Skin epidermis (tissue), 12 donors: ENCODE measurements around the gene BLTP2.
"Not testable (repeated sequence)": the region's sequence is repeated elsewhere in the genome, so short reads cannot be mapped to it uniquely, and the experiment has no call there.

Source experiments
- H3K27ac ChIP-seq, 21 experiments: fragments of 200-600 bp; sonication (generic) in 11 of 21; one replicate each; pipeline ENCODE4 v1.5.0; 2020; ENCODE audit warnings: mild to moderate bottlenecking in 3 of 21, inconsistent platforms in 2 of 21, moderate library complexity in 2 of 21
- H3K4me3 ChIP-seq, 7 experiments: fragments of 200-600 bp; sonication (generic) in 2 of 7; one replicate each; pipeline ENCODE4 v1.5.0; 2020; ENCODE audit warnings: inconsistent platforms in 2 of 7, mild to moderate bottlenecking in 2 of 7, moderate library complexity in 1 of 7

Gene BLTP2

GRCh38 chr17:28610376-28610775 is 34.6 kb downstream of the BLTP2 start:
- Histone ChIP-seq H3K4me3 (no peak overlapping the region), H3K27ac (no peak overlapping the region)

- H3K27ac ChIP-seq, H3K4me3 ChIP-seq: not testable (repeated sequence)
Measured at GRCh38 chr17:28604031-28604430, 40.9 kb downstream of the BLTP2 start.

- Histone ChIP-seq H3K27ac (peak overlapping the region in 20 of 21 experiments; percentile 74 to 98 (median 88)), H3K4me3 (peak overlapping the region; percentile 48 to 70 (median 55))
Measured at GRCh38 chr17:28599311-28600184, 45.4 kb downstream of the BLTP2 start.

- peak within 1 kb of the TSS; percentile 48 to 70 (median 55) for H3K4me3 ChIP-seq
Measured at GRCh38 chr17:28598799-28599310, 46.1 kb downstream of the BLTP2 start, which contains the start of gene SPAG5. SPAG5 (minus strand) TSS chr17:28599025; CDS start chr17:28598946, 79 bp downstream.

GRCh38 chr17:28598389-28598788 is 46.6 kb downstream of the BLTP2 start:
- peak overlapping the region; percentile 48 to 70 (median 55) for H3K4me3 ChIP-seq
- peak overlapping the region in 13 of 21 experiments; percentile 44 to 98 (median 89) for H3K27ac ChIP-seq

More at GRCh38 chr17:28598799-28599310, 46.1 kb downstream of the BLTP2 start, which contains the start of gene SPAG5:
- peak within 1 kb of the TSS in 20 of 21 experiments; percentile 74 to 98 (median 88) for H3K27ac ChIP-seq

GRCh38 chr17:28597606-28598383 is 47.2 kb downstream of the BLTP2 start:
- H3K4me3 ChIP-seq: peak overlapping the region; percentile 48 to 70 (median 55)
- H3K27ac ChIP-seq: peak overlapping the region in 1 of 21 experiments; percentile 88
